ENCODE measurements around the gene LMAN1L.
A peak's percentile ranks its signal among the peaks of the same experiment; 100 is the strongest.

LMAN1L gene

DNA sequence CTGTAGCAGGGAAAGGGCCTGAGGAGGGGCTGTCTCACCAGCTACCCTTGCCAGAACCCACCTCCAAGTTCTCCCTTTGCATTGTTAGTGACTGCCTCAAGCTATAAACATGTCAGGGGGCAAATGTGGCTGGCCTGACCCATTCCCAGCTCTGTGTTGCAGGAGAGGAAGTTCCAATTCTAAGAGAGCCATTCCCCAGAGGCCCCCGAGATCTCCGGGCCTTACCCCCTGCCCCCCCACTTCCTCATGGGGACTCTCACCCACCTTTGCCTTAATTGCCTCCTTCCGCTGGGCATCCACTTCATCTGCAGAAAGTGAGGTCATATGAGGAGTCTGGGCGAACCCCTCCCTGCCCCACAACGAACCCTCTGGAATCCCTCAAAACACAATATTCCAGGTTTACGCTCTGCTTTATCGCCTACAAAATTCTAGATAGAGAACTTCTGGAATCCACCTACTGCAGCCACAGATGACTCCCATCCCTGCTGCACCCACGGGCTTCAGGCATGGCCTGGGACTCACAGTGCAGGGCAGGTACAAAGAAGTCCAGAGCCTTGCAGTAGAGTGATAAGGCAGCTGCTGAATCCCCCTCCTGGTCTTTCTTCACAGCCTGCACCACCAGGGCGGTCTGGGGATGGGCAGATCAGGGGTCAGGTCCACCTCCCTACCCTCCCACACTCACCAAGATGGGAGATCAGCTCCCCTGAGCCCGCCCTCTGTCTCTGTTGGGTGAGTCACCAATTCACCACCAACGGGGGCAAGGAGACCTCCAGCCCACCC, 26.3 kb downstream of the LMAN1L start:
- peaks cover 23% of the 10 kb centered on the region for H3K4me1 Mint-ChIP-seq (ENCODE audit: low read depth)
- no peaks in the 10 kb centered on the region for H3K9me3 Mint-ChIP-seq
- H3K27ac Mint-ChIP-seq, result peak overlapping the region; percentile 20
- H3K36me3 Mint-ChIP-seq (ENCODE audit: low read depth), result peaks cover 31% of the 10 kb centered on the region
- no peak for DNase-seq (ENCODE audit: low spot score)
- no peak overlapping the region for H3K4me3 Mint-ChIP-seq
- H3K27me3 Mint-ChIP-seq (ENCODE audit: low read depth), result no peaks in the 10 kb centered on the region

DNA sequence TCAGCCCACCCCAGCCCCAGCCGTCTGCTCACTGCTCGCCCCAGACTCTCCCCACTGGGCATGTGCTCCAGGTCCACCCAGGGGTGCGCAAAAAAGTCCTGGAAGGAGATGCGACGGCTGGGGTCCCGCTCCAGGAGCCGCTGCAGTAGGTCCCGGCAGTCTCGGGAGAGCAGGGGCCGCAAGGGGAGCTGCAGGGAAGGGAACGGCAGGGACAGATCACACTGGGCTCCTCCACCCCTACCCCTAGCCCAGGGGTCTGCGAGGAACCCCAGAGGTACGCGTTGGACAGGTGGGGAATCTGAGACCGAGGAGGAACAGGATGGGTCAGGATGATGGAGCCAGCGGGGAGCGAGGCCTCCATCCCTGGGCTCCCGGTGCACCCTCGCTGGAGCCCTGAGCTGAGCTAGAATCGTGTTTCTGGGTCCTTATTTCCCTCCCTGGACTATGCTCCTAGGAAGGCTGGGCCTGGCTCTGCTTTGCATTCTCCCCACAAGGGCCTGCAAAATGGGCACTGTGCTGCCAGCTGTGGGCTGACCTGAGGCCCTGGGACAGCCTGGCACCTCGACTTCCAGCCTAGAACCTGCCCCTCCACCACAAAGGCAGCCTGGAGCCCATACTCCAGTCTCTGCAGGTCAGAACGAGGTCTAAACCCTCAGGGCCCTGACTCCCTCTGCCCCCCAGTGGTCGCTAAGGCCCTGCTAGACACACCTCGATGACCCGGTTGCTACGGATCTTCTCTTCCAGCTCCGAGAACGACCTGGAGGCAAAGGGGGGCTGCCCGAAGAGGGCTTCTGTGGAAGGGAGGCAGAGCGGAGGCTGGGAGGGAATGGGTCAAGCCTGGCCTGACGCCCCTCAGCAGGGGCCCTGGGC, 27.1 kb downstream of the LMAN1L start:
- no peak for DNase-seq (ENCODE audit: low spot score)
- Mint-ChIP-seq H3K27ac (no peak overlapping the region), H3K36me3 (ENCODE audit: low read depth) (peaks cover 39% of the 10 kb centered on the region), H3K4me1 (ENCODE audit: low read depth) (peaks cover 29% of the 10 kb centered on the region), H3K9me3 (no peaks in the 10 kb centered on the region), H3K27me3 (ENCODE audit: low read depth) (no peaks in the 10 kb centered on the region), H3K4me3 (no peak overlapping the region)

DNA sequence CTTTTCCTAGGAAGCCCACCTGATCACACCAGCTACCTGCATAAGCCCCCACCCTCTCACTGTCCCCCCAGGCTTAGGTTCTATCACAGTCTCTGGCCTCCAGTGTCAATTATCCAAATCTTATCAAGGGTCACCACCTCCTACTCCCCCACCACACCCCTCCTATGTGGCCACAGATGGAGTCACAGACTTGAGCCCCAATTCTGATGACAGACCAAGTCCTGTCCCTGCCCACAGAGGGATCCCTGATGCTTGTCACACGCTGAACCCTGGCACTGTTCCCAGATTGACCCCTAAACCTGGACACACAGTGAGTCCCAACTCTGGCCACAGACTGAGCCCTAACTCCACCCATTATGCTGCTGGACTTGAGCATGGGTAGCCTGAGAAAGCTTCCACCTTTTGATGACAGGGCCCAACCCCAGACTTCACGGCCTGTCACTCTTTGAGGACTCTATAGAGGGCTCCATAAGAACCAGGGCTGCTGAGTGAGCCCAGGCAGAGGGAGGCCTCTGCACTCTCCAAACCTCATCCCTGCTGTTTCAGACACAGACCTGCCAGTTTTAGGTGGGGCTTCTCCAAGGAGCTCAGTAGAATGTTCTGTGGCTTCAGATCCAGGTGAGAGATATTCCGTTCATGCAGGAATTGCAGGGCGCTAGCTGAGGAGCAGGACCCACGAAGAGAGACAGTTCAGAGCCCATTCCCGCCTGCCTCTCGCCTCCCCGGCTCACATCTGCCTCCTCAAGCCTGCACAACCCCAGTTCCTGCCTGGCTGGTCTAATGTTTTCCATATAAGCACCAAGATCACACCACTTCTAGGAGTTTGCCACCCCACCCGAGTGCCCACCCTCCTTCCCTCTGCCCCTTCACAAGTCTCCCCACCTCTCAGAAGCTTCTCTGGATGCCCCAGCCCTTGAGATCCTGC, 28.5 kb downstream of the LMAN1L start:
- peak overlapping the region; percentile 53 for H3K27ac Mint-ChIP-seq
- peaks cover 39% of the 10 kb centered on the region for H3K4me1 Mint-ChIP-seq (ENCODE audit: low read depth)
- H3K9me3 Mint-ChIP-seq, result no peaks in the 10 kb centered on the region
- no peak for DNase-seq (ENCODE audit: low spot score)
- H3K27me3 Mint-ChIP-seq (ENCODE audit: low read depth), result no peaks in the 10 kb centered on the region
- H3K36me3 Mint-ChIP-seq (ENCODE audit: low read depth), result peaks cover 42% of the 10 kb centered on the region
- peak overlapping the region; percentile 91 for H3K4me3 Mint-ChIP-seq

DNA sequence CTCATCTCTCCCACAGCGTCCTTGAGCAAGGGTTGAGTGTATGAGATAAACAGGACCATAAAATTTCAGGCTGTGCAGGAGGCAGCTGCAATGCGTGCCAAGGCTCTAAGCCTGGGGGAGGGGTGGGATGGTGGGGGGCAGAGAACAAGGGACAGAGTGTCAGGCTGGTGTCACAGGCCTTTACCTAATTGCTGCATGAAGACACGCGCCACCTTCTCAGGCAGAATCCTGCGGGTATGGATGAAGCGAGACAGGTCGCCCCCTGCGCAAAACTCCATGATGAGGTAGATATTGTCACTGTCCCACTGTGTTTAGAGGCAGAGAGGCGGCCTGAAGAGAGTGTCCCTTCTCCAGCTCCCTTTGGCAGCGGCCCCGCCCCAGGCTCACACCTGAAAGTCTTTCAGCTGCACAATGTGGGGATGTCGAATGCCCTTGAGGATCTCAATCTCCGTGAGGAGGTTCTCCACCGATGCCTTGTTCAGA, 29.3 kb downstream of the LMAN1L start:
- no peaks in the 10 kb centered on the region for H3K27me3 Mint-ChIP-seq (ENCODE audit: low read depth)
- H3K9me3 Mint-ChIP-seq, result no peaks in the 10 kb centered on the region
- DNase-seq (ENCODE audit: low spot score), result no peak
- peak overlapping the region; percentile 53 for H3K27ac Mint-ChIP-seq
- peak overlapping the region; percentile 91 for H3K4me3 Mint-ChIP-seq
- peaks cover 44% of the 10 kb centered on the region for H3K4me1 Mint-ChIP-seq (ENCODE audit: low read depth)
- H3K36me3 Mint-ChIP-seq (ENCODE audit: low read depth), result peaks cover 43% of the 10 kb centered on the region

DNA sequence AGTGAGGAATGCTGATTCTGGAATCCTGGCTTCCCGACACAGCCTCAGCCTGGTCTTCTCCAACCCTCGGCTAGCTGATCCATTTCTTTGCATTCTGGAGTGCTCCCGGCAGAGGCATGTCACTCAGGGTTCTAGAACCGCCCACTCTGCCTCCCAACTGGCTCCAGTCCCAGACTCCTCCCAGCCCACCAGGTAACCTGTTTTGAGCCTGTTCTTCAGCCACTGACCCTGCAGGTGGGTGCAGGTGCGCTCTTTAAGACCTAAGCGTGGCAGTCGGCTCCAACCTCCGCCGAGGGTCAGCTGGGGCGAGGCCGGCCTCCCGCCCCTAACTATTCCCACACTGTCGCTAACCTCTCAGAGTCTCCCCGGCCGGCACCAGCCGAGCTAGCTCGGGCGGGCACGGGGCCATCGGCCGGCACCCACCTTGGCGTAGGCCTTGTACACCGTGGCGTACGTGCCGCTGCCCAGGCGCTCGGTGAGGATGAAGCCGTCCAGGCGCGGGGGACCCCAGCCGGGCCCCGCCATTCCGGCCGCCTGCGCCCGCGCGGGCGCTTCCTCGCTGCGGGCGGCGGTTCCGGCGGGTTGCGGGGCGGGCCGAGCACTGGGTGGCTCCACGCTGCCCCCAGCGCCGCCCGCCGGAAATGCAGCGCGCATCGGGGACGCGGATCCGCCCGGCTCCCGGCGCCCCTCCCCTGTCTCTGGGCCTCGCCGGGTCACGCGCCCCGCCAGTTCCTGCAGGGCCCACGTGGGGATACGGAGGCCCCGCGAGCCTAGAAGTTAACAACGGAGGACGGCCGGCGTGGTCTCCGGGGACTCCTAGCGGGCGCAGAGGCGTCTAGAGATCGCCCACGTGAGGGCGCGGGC, 30.2 kb downstream of the LMAN1L start, which contains the start of gene ULK3:
Gene ULK3 (minus strand): TSS at position 576 of the 864 bp plus-strand sequence. CDS start 51 bp downstream, at position 525.
- Mint-ChIP-seq H3K4me3 (peak within 1 kb of the TSS; percentile 91), H3K36me3 (ENCODE audit: low read depth) (peaks cover 51% of the 10 kb centered on the region), H3K4me1 (ENCODE audit: low read depth) (peaks cover 47% of the 10 kb centered on the region), H3K9me3 (no peaks in the 10 kb centered on the region), H3K27me3 (ENCODE audit: low read depth) (no peaks in the 10 kb centered on the region), H3K27ac (peak within 1 kb of the TSS; percentile 97)
- DNase-seq (ENCODE audit: low spot score), result peak; percentile 93

DNA sequence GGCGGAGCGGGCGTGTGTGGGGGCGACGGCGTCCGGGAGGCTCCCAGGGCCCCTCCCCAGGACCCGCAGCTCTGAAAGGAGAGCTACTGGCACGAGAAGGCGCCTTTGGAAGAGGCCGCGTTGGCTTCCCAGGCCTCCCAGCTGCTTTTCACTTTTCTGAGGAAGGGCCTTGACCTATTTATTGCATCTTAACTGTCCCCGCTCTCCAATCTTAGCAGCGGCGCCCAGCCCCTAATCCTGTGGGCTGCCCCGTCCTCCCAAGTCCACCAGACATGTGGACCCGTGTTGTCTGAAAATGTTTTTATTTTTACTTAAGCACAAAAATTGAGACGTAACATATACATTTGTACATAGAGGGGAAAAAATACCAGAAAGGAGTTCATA, 30.8 kb downstream of the LMAN1L start:
- H3K27ac Mint-ChIP-seq, result peak overlapping the region; percentile 90
- no peak for DNase-seq (ENCODE audit: low spot score)
- H3K4me3 Mint-ChIP-seq, result peak overlapping the region; percentile 76
- H3K4me1 Mint-ChIP-seq (ENCODE audit: low read depth), result peaks cover 47% of the 10 kb centered on the region
- no peaks in the 10 kb centered on the region for H3K9me3 Mint-ChIP-seq
- no peaks in the 10 kb centered on the region for H3K27me3 Mint-ChIP-seq (ENCODE audit: low read depth)
- peaks cover 55% of the 10 kb centered on the region for H3K36me3 Mint-ChIP-seq (ENCODE audit: low read depth)

DNA sequence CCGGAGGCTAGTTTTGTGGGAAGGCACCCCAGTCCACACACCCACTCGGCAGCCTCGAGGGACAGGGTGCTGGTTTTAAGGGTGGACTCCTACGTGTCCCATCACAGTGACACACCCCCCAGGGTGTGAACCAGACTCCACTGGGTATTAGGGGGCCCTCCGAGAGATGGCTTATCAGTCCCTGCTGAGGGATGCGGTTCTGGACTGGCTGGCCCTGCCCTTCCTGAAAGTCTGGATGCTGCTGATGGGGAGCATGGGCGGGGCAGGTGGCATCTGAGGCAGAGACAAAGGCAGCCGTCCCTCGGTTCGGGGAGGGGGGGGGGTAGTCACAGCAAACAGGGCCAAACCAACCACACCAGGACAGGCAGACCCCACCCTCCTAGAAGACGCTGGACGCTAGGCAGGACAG, 31.3 kb downstream of the LMAN1L start:
- H3K4me3 Mint-ChIP-seq, result peak overlapping the region; percentile 76
- no peaks in the 10 kb centered on the region for H3K27me3 Mint-ChIP-seq (ENCODE audit: low read depth)
- peak overlapping the region; percentile 97 for H3K27ac Mint-ChIP-seq
- peaks cover 57% of the 10 kb centered on the region for H3K36me3 Mint-ChIP-seq (ENCODE audit: low read depth)
- DNase-seq (ENCODE audit: low spot score), result no peak
- H3K4me1 Mint-ChIP-seq (ENCODE audit: low read depth), result peaks cover 47% of the 10 kb centered on the region
- H3K9me3 Mint-ChIP-seq, result no peaks in the 10 kb centered on the region

DNA sequence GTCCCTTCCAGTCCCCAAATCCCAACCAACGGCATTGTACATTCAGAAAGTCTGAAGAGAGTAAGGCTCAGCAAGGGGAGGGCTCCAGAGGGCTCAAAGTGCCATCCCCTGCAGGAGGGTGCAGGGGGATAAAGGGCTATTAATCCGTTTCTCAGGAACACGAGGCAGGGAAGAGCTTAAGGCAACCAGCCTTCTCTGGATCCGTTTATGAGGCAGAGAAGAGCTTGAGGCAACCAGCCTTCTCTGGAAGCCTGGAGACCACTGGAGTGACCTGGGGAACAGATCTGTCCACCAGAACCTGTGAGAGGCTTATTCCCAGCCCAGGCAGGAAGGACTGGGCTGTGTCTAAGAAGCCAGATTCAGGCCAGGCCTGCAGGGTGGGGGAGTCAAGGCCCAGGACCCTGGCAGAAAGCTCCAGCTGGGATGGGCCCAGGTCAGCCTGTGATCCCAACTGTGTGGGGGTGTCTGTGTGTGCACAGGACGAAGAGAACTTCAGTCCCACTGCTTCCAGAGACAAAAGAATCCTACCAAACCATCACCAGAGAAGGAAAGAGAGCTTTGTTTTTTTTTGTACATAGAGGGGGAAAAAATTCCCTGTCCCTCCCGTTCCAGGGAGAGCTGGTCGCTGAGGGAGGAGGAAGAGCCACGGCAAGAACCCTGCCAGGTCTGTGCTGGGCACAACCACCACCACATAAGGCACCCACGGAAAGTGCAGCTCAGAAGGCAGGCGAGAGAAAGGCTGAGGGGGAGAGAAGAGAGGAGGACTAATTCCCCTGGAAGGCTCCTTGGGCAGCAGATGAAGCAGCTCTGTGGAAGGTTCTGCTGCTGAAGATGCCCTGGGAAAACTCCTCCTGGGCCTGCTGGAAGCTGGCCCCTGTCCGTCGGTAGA, 31.9 kb downstream of the LMAN1L start:
- Mint-ChIP-seq H3K9me3 (no peaks in the 10 kb centered on the region), H3K36me3 (ENCODE audit: low read depth) (peaks cover 57% of the 10 kb centered on the region), H3K27me3 (ENCODE audit: low read depth) (no peaks in the 10 kb centered on the region), H3K27ac (peak overlapping the region; percentile 97), H3K4me3 (peak overlapping the region; percentile 76), H3K4me1 (ENCODE audit: low read depth) (peaks cover 47% of the 10 kb centered on the region)
- DNase-seq (ENCODE audit: low spot score), result no peak

DNA sequence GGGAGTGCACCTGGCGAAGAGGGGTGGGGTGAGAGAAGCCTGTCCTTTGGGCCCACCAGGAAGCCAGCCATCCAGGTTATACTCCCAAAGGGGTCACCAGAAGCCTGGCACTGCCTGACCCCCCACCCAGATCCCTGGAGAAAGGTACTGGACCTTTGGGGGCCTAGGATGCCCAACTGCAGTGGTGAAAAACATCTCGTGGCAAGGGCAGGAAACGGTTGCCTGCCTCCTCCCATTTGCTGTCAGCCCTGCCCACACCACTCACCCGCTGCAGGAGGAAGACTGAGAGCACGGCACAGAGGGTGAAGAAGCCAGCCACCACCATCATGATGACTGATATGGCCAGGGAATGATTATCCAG, 32.6 kb downstream of the LMAN1L start:
- H3K9me3 Mint-ChIP-seq, result no peaks in the 10 kb centered on the region
- DNase-seq (ENCODE audit: low spot score), result peak; percentile 65
- H3K4me3 Mint-ChIP-seq, result peak overlapping the region; percentile 76
- H3K27me3 Mint-ChIP-seq (ENCODE audit: low read depth), result no peaks in the 10 kb centered on the region
- H3K27ac Mint-ChIP-seq, result peak overlapping the region; percentile 97
- H3K36me3 Mint-ChIP-seq (ENCODE audit: low read depth), result peaks cover 60% of the 10 kb centered on the region
- H3K4me1 Mint-ChIP-seq (ENCODE audit: low read depth), result peaks cover 47% of the 10 kb centered on the region

DNA sequence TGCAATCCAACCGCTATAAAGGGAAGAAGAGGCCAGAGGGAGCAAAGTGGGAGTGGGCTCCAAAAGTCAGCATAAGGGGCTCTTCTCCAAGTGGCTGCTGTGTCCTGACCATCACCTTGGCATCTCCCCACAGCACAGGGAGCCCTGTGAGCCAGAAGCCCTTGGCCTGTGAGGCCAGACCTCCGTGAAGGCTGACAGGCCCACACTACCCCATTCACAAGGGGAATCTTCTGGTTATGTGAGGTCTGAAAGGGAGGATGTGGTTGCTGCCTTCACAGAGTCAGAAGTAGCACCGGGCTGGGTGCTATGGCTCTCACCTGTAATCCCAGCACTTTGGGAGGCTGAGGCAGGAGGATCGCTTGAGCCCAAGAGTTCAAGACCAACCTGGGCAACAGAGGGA, 32.9 kb downstream of the LMAN1L start:
- Mint-ChIP-seq H3K27me3 (ENCODE audit: low read depth) (no peaks in the 10 kb centered on the region), H3K36me3 (ENCODE audit: low read depth) (peaks cover 60% of the 10 kb centered on the region), H3K4me3 (peak overlapping the region; percentile 76), H3K9me3 (no peaks in the 10 kb centered on the region), H3K4me1 (ENCODE audit: low read depth) (peaks cover 47% of the 10 kb centered on the region), H3K27ac (peak overlapping the region; percentile 97)
- DNase-seq (ENCODE audit: low spot score), result no peak

DNA sequence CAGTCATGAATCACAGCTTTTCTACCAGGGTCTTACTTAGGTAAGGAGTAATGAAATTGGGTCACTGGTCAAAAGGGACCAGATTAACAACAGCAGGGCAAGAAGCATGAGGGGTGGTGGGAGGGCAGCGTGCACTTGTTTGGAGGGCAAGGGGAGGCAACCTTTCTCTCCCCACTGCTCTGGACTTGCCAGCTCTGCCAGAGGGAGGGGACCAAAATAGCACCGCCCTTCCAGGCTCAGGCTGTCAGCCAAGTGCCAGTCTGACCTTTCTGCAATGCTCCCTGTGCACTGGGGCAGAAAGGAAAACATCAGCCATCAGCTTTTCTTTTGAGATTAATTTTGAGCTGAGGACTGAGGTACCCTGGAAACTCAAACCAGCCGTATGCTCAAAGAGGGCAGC, 34.8 kb downstream of the LMAN1L start:
- no peak overlapping the region for H3K27ac Mint-ChIP-seq
- no peaks in the 10 kb centered on the region for H3K27me3 Mint-ChIP-seq (ENCODE audit: low read depth)
- no peaks in the 10 kb centered on the region for H3K9me3 Mint-ChIP-seq
- no peak overlapping the region for H3K4me3 Mint-ChIP-seq
- peaks cover 55% of the 10 kb centered on the region for H3K36me3 Mint-ChIP-seq (ENCODE audit: low read depth)
- no peak for DNase-seq (ENCODE audit: low spot score)
- H3K4me1 Mint-ChIP-seq (ENCODE audit: low read depth), result peaks cover 30% of the 10 kb centered on the region

DNA sequence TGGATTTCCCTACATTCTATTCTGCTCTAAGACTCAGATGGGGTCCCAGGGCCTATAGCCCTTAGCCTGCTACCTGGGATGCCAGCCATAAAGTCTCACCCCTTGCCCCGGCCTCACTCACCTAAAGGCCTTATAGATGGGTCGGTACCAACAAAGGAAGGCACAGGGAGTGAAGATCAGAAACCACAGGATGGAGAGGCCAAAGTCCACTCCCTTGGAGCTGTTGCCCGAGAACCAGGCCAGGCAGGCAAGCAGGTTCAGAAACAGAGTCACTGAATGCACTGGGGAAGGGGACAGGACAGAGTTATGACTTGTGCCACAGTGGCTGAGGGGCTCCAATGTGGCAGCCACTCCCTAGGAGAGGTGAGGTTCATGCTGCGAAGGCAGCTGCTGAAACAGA, 37.8 kb downstream of the LMAN1L start:
- no peaks in the 10 kb centered on the region for H3K27me3 Mint-ChIP-seq (ENCODE audit: low read depth)
- H3K9me3 Mint-ChIP-seq, result no peaks in the 10 kb centered on the region
- H3K4me3 Mint-ChIP-seq, result no peak overlapping the region
- H3K4me1 Mint-ChIP-seq (ENCODE audit: low read depth), result peaks cover 14% of the 10 kb centered on the region
- no peak overlapping the region for H3K27ac Mint-ChIP-seq
- no peak for DNase-seq (ENCODE audit: low spot score)
- H3K36me3 Mint-ChIP-seq (ENCODE audit: low read depth), result peaks cover 52% of the 10 kb centered on the region
